Adrenal gland (tissue), 12 donors: Measurements from ENCODE around the gene IL31. TPM values are rescaled to one million over a fixed set of nuclear protein-coding genes. Genes with fewer than 3 reads are reported as not detected.

ENCODE experiments used
- DNase-seq, 7 donors: peaks; one replicate each; pipeline ENCODE4 v3.0.0-alpha.2; 2019 to 2020
- H3K27ac ChIP-seq, 5 donors: fragments of 200-600 bp; sonication (generic) in 4 of 5; 1 replicate in 3 of 5; 2 replicates in 2 of 5; pipeline versions ENCODE4 v1.5.1 to v1.8.0; 2016 to 2020; ENCODE audit warnings: mild to moderate bottlenecking in 1 of 5
- H3K27me3 ChIP-seq: fragments of 200-600 bp; 2 replicates; pipeline ENCODE4 v1.8.0; 2021
- H3K36me3 ChIP-seq, 2 donors: fragments of 200-600 bp; replicated peaks in 1 of 2; 1 replicate in 1 of 2; 2 replicates in 1 of 2; pipeline versions ENCODE4 v1.5.1 to v1.8.0; 2018 to 2022
- H3K4me1 ChIP-seq, 2 donors: fragments of 200-600 bp; replicated peaks in 1 of 2; 1 replicate in 1 of 2; 2 replicates in 1 of 2; pipeline versions ENCODE4 v1.5.1 to v1.8.0; 2018 to 2021
- H3K4me3 ChIP-seq, 4 donors: fragments of 200-600 bp; sonication (generic) in 3 of 4; one replicate each; pipeline ENCODE4 v1.5.1; 2016 to 2018
- H3K9me3 ChIP-seq, 3 donors: fragments of 200-600 bp; sonication (generic) in 1 of 3; replicated peaks in 1 of 3; 1 replicate in 2 of 3; 2 replicates in 1 of 3; pipeline versions ENCODE4 v1.5.1 to v1.8.0; 2016 to 2021
- POLR2A ChIP-seq, 2 donors: fragments of 450-650 bp; IDR thresholded peaks; one replicate each; pipeline ENCODE4 v1.6.1; 2017; ENCODE audit warnings: antibody characterized with exemption in 2 of 2, mild to moderate bottlenecking in 2 of 2, moderate library complexity in 1 of 2
- WGBS, 4 donors: extraction: QIAGEN DNeasy Blood & Tissue Kit in 2 of 4; methylation state at CpG; one replicate each; pipeline versions ENCODE4 v1.1.5 to v1.1.7; 2013 to 2017; 5-methylcytosine and 5-hydroxymethylcytosine counted together
- intact Hi-C, 2 donors: fragments of 100-400 bp; cut with DNase I; formaldehyde crosslinking; loops; one replicate each; pipeline versions ENCODE4 v1.14.1 to v1.15.0; 2022 to 2023
- polyA plus RNA-seq, 3 donors: library from polyadenylated mRNA; stranded (reverse); fragments of 200-250 nt in 2 of 3; fragments of 350-450 nt in 1 of 3; fragmentation: Illumina TruSeq in 1 of 3; extraction: RNeasy Lipid Tissue Mini Kit (QIAGEN cat#74804) in 1 of 3; gene quantifications; one replicate each; pipeline ENCODE4 v1.2.3, GENCODE V29; 2013 to 2014
- total RNA-seq, 9 donors: library from RNA; depleted of rRNA in 4 of 9; stranded (reverse); fragments of >200 nt in 4 of 9; fragments of 120-200 nt in 1 of 9; fragmentation: NEBNext Ultra II Directional in 1 of 9; extraction: Animal tissue kit (Norgen Biotek cat#: 25700) in 1 of 9; gene quantifications; one replicate each; pipeline versions ENCODE4 v1.1.0 to v1.2.4, GENCODE V29; 2013 to 2023
- TF ChIP-seq, protein P1 (sequence below), 6 experiments: fragments of 450-650 bp in 4 of 6; fragments of 200-600 bp in 2 of 6; sonication (generic) in 1 of 6; IDR thresholded peaks; 1 replicate in 5 of 6; 2 replicates in 1 of 6; pipeline versions ENCODE4 v1.5.1 to v1.8.0; 2016 to 2021; ENCODE audit warnings: antibody characterized with exemption in 6 of 6, mild to moderate bottlenecking in 2 of 6, moderate library complexity in 1 of 6
- donor health status: healthy with polysubstance abuse.
- donor health status: Bipolar disorder and iron deficiency.
- donor health status: DM: yes; HTN: yes; CAD: no.
- donor health status: DM: no; HTN: no; CAD: no.
- donor health status: DM: no; HTN: no; CAD: no.
- donor health status: DM: yes; HTN: yes; CAD: no.

Gene IL31
- total and polyA plus RNA-seq, 12 donors, result not detected

DNA sequence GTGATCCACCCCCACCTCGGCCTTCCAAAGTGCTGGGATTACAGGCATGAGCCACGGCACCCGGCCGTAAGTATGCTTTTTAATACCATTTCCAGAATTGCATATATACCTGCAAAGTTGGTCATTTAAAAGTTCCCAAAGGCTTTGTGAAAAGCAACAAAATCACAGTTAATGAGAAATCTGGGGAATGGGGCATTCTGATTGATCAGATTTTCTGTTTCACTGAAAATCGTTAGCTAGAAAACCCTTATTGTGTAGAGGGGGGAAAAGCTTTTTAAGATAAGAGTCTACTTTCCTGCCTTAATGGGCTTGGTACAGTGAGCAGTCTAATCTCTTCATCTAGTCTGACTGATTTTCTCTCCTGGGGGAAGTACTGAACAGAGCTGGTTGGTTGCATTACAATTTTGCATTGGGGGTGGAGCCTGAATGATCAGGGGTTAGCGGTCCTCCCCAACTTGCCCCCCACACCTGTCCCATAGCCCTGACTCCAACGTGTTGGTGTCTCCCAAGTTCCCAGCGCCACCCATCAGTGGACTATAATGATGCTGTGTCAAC is 23.8 kb downstream of the IL31 start:
- no peak for TF ChIP-seq POLR2A (IDR thresholded peaks at IDR 0.05)
- TF ChIP-seq, protein P1, sequence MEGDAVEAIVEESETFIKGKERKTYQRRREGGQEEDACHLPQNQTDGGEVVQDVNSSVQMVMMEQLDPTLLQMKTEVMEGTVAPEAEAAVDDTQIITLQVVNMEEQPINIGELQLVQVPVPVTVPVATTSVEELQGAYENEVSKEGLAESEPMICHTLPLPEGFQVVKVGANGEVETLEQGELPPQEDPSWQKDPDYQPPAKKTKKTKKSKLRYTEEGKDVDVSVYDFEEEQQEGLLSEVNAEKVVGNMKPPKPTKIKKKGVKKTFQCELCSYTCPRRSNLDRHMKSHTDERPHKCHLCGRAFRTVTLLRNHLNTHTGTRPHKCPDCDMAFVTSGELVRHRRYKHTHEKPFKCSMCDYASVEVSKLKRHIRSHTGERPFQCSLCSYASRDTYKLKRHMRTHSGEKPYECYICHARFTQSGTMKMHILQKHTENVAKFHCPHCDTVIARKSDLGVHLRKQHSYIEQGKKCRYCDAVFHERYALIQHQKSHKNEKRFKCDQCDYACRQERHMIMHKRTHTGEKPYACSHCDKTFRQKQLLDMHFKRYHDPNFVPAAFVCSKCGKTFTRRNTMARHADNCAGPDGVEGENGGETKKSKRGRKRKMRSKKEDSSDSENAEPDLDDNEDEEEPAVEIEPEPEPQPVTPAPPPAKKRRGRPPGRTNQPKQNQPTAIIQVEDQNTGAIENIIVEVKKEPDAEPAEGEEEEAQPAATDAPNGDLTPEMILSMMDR (IDR thresholded peaks at IDR 0.05), result no peak
- H3K4me3 ChIP-seq, result no peak overlapping the region
- H3K4me1 ChIP-seq, result no peaks in the 10 kb centered on the region
- no peaks in the 10 kb centered on the region for H3K36me3 ChIP-seq
- no peak overlapping the region for H3K27ac ChIP-seq
- intact Hi-C loops, result no loop called here
- 65 to 73% (median 68%) methylated on average over 8 of the region's 8 CpGs for WGBS, 4 donors
- no peaks in the 10 kb centered on the region for H3K27me3 ChIP-seq
- no peaks in the 10 kb centered on the region for H3K9me3 ChIP-seq
- DNase-seq, result no peak

DNA sequence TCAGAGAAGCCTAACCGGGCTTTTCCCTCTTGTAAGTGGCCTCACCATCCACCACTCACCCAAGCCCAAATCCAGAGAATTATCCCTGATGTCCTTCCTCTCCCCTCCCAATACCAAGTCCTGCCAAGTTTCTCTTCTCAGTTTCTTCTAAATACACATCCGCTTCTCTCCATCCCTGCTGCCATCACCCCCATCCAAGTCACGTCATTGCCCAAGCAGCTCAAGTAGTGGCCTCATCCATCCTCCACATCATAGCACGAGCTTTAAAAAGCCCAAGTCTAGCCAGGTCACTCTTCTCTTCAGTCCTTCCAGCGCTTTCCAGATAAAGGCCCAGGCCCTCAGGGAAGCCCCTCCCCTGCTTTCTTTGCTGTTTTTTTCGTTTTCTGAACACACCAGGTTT is 25.4 kb downstream of the IL31 start:
- Histone ChIP-seq H3K4me3 (no peak overlapping the region), H3K9me3 (no peaks in the 10 kb centered on the region), H3K27me3 (no peaks in the 10 kb centered on the region), H3K27ac (no peak overlapping the region), H3K4me1 (no peaks in the 10 kb centered on the region), H3K36me3 (peaks cover 0 to 5% of the 10 kb centered on the region in 2 donors)
- no peak for TF ChIP-seq POLR2A (IDR thresholded peaks at IDR 0.05)
- TF ChIP-seq, protein P1 (IDR thresholded peaks at IDR 0.05), result no peak
- no peak for DNase-seq
- intact Hi-C loops, result no loop called here
- 61 to 68% (median 67%) methylated on average over 6 of the region's 6 CpGs for WGBS, 4 donors

DNA sequence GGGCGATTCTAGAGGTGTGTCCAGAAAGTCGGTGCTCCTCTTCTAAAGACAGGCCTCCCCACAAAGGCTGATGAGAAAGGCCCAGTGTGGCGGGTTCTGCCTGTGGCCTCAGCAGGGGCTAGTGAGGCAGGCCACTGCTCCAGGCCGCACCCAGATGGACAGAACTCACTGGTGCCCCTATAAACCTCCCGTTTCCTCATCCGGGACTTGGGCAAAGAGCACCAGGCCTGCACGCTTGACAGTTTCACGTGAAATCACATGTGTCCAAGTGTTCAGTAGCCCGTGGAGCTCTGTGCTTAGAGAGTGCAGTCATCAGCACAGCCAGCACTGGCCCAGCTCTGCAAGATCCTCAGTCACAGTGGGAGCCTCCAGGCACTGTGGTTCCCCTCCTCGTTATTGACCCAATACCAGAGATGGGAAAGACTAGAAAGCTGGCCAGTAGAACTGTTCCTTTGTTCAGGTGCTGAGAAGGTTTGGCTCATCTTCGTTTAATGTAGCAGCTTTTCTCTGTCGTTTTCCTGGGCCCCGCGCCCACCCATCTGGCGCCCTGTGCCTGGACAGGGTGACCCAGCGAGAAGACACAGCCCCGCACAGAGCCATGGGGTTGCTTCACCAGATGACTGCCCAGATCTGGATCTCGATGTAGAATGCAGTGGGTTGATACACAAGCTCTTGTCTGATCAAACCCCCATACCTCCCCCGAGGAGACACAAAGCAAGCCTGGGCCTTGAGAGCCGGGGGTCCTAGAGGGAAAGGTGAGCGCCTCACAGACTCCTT is 26.3 kb downstream of the IL31 start:
- H3K4me3 ChIP-seq, result no peak overlapping the region
- DNase-seq, result no peak
- no peaks in the 10 kb centered on the region for H3K4me1 ChIP-seq
- no peaks in the 10 kb centered on the region for H3K27me3 ChIP-seq
- no peak overlapping the region for H3K27ac ChIP-seq
- no peak for TF ChIP-seq POLR2A (IDR thresholded peaks at IDR 0.05)
- TF ChIP-seq, protein P1 (IDR thresholded peaks at IDR 0.05), result no peak
- intact Hi-C loops, result no loop called here
- no peaks in the 10 kb centered on the region for H3K9me3 ChIP-seq
- WGBS, 4 donors, result 87 to 89% (median 88%) methylated on average over 10 to 21 of the region's 21 CpGs
- H3K36me3 ChIP-seq, result peaks cover 0 to 15% of the 10 kb centered on the region in 2 donors

DNA sequence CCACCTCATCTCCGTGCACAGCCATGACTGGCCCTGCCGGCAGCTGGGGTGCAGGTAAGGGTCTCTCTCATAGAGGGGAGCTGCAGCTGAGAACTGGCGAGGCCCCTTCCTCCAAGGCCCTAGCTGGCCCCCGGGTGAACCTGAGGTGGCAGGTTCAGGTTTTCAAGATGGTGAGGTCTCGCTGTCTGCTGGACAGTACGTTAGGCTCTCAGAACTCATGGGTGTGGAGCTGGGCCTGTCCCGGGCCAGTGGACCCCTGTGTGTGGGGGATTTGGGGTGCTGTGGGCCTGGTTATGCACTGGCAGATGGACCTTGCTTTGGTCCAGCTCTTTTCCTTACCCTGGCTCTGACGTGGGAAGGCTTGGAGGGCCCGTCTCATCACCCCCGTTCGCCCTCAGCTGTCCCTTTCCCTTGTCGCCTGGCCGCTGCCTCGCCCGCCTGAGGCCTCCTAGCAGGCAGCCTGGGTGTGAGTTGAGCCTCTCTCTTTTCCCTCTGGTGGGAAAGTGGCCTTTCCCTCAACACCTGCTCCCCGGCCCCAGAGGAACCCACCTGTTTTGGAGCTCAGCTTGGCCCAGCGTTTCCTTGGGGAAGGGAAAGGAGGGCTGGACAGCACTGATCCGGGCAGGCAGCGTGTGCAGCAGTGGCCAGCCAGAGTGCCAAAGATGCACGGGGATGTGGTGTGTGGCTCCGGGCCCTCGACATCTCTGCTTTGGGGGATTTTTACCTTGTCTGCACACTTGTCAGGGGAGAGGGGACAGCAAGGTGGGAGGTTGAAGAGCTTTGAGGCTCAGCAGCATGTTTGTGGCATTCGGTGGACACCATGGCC is 28.3 kb downstream of the IL31 start:
- intact Hi-C loops, result no loop called here

More for the DNA sequence above, 28.3 kb downstream of the IL31 start:
- WGBS, 4 donors, result 82 to 94% (median 87%) methylated on average over 10 to 23 of the region's 23 CpGs
- peaks cover 0 to 35% of the 10 kb centered on the region in 2 donors for H3K36me3 ChIP-seq
- TF ChIP-seq, protein P1 (IDR thresholded peaks at IDR 0.05), result no peak
- no peak for TF ChIP-seq POLR2A (IDR thresholded peaks at IDR 0.05)
- no peaks in the 10 kb centered on the region for H3K4me1 ChIP-seq
- H3K9me3 ChIP-seq, result no peaks in the 10 kb centered on the region
- DNase-seq, result no peak
- H3K27me3 ChIP-seq, result no peaks in the 10 kb centered on the region
- H3K4me3 ChIP-seq, result no peak overlapping the region
- H3K27ac ChIP-seq, result no peak overlapping the region
